ENCODE data around the gene IMMP2L. TPM values are rescaled to one million over a fixed set of nuclear protein-coding genes. Genes with fewer than 3 reads are reported as not detected.

IMMP2L gene
- total RNA-seq, 1 donor from 2014 or later = 21.5 TPM

GRCh38 chr7:111067682-111068081 is 494.6 kb downstream of the IMMP2L start:
- no peak overlapping the region for H3K9ac ChIP-seq
- H3K27me3 Mint-ChIP-seq (ENCODE audit: insufficient read depth, low read depth) = no peaks in the 10 kb centered on the region
- H3K27ac Mint-ChIP-seq = no peak overlapping the region
- TF ChIP-seq CTCF (IDR thresholded peaks at IDR 0.05) = no peak
- no peak for TF ChIP-seq EZH2 (IDR thresholded peaks at IDR 0.05)
- no peak for TF ChIP-seq EZH2phosphoT487 (IDR thresholded peaks at IDR 0.05)
- DNase-seq (ENCODE audit: low spot score) = no peak
- peaks cover 25% of the 10 kb centered on the region for H3K9me3 Mint-ChIP-seq
- no peak overlapping the region for H2AFZ ChIP-seq (replicated peaks)
- no peaks in the 10 kb centered on the region for H3K9me3 ChIP-seq (ENCODE audit: low read depth)
- H3K27me3 ChIP-seq = no peaks in the 10 kb centered on the region
- no peaks in the 10 kb centered on the region for H3F3A ChIP-seq (ENCODE audit: low read depth)
- H3K27ac ChIP-seq = no peak overlapping the region
- H3K4me1 ChIP-seq = no peaks in the 10 kb centered on the region
- H3K36me3 Mint-ChIP-seq = peaks cover 5% of the 10 kb centered on the region
- no peak overlapping the region for H3K4me3 ChIP-seq
- no peaks in the 10 kb centered on the region for H3K36me3 ChIP-seq
- no peak overlapping the region for H3K4me3 Mint-ChIP-seq
- H3K4me2 ChIP-seq = no peak overlapping the region
- no peaks in the 10 kb centered on the region for H3K79me2 ChIP-seq (ENCODE audit: low read depth)
- no peaks in the 10 kb centered on the region for H4K20me1 ChIP-seq (ENCODE audit: low read depth)
- H3K4me1 Mint-ChIP-seq = no peaks in the 10 kb centered on the region

GRCh38 chr7:111067251-111067650 is 495.0 kb downstream of the IMMP2L start:
- no peak overlapping the region for H3K27ac Mint-ChIP-seq
- H3K79me2 ChIP-seq (ENCODE audit: low read depth) = no peaks in the 10 kb centered on the region
- TF ChIP-seq CTCF (IDR thresholded peaks at IDR 0.05) = no peak
- TF ChIP-seq EZH2 (IDR thresholded peaks at IDR 0.05) = no peak
- no peak for TF ChIP-seq EZH2phosphoT487 (IDR thresholded peaks at IDR 0.05)

GRCh38 chr7:111063166-111063565 is 499.1 kb downstream of the IMMP2L start:
- Mint-ChIP-seq H3K4me3 (no peak overlapping the region), H3K36me3 (peaks cover 5% of the 10 kb centered on the region), H3K27me3 (ENCODE audit: insufficient read depth, low read depth) (peaks cover 3% of the 10 kb centered on the region), H3K4me1 (no peaks in the 10 kb centered on the region), H3K27ac (no peak overlapping the region), H3K9me3 (peaks cover 41% of the 10 kb centered on the region)
- Histone ChIP-seq H2AFZ (replicated peaks) (no peak overlapping the region), H3K9ac (no peak overlapping the region), H3K4me3 (no peak overlapping the region), H3K9me3 (ENCODE audit: low read depth) (no peaks in the 10 kb centered on the region), H3K79me2 (ENCODE audit: low read depth) (no peaks in the 10 kb centered on the region), H3K36me3 (no peaks in the 10 kb centered on the region), H3K4me2 (no peak overlapping the region), H4K20me1 (ENCODE audit: low read depth) (no peaks in the 10 kb centered on the region), H3K27ac (no peak overlapping the region), H3F3A (ENCODE audit: low read depth) (no peaks in the 10 kb centered on the region), H3K4me1 (no peaks in the 10 kb centered on the region), H3K27me3 (no peaks in the 10 kb centered on the region)
- DNase-seq (ENCODE audit: low spot score) = no peak
- TF ChIP-seq CTCF (IDR thresholded peaks at IDR 0.05) (no peak), EZH2phosphoT487 (IDR thresholded peaks at IDR 0.05) (no peak), EZH2 (IDR thresholded peaks at IDR 0.05) (no peak)

More at GRCh38 chr7:111067251-111067650, 495.0 kb downstream of the IMMP2L start:
- H4K20me1 ChIP-seq (ENCODE audit: low read depth) = no peaks in the 10 kb centered on the region
- H3K9me3 ChIP-seq (ENCODE audit: low read depth) = no peaks in the 10 kb centered on the region
- Mint-ChIP-seq H3K4me1 (no peaks in the 10 kb centered on the region), H3K27me3 (ENCODE audit: insufficient read depth, low read depth) (no peaks in the 10 kb centered on the region), H3K4me3 (no peak overlapping the region), H3K36me3 (peaks cover 5% of the 10 kb centered on the region), H3K9me3 (peaks cover 27% of the 10 kb centered on the region)
- H2AFZ ChIP-seq (replicated peaks) = no peak overlapping the region
- H3K4me2 ChIP-seq = no peak overlapping the region
- H3K27ac ChIP-seq = no peak overlapping the region
- no peaks in the 10 kb centered on the region for H3K36me3 ChIP-seq
- H3K4me3 ChIP-seq = no peak overlapping the region
- no peak for DNase-seq (ENCODE audit: low spot score)
- no peaks in the 10 kb centered on the region for H3K27me3 ChIP-seq
- no peaks in the 10 kb centered on the region for H3K4me1 ChIP-seq
- no peaks in the 10 kb centered on the region for H3F3A ChIP-seq (ENCODE audit: low read depth)
- no peak overlapping the region for H3K9ac ChIP-seq
